Measurements from ENCODE around the gene CXorf58.
"Not testable (repeated sequence)": the region's sequence is repeated elsewhere in the genome, so short reads cannot be mapped to it uniquely, and the experiment has no call there.

CXorf58 gene

DNA sequence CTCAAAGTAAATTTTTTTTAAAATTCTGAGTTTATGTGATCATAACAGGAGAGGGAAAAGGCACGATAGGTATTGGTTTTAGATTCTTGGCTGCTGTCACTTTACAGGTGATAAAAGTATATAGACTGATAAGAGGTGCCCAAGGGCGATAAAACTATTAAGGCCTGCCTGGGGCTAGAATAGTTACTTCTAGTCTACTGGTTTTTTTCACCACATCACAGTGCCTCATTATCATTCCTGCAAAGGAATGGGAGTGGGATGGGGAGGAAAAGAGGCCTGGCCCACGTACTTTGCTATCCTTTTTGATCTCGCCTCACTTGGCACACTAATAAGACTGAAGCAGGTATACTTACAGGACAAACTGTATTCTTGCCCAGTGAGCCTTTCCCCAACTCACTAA is 46.6 kb downstream of the CXorf58 start:
- DNase-seq: no peak

DNA sequence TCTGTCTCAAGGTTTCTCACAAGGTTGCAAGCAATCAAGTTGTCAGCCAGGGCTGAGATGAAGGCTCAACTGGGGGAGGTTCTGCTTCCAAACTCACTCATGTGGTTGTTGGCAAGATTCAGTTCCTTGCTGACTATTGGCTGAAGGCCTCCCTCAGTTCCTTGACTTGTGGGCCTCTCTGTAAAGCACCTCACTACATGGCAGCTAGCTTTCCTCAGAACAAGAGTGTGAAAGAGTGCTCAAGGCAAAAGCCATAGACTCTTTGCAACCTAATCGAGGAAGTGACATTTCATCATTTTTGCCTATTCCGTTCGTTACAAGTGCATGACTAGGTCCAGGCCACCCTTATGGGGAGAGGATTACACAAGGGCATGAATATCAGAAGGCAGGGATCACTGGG is 52.0 kb downstream of the CXorf58 start:
- no peak for DNase-seq

DNA sequence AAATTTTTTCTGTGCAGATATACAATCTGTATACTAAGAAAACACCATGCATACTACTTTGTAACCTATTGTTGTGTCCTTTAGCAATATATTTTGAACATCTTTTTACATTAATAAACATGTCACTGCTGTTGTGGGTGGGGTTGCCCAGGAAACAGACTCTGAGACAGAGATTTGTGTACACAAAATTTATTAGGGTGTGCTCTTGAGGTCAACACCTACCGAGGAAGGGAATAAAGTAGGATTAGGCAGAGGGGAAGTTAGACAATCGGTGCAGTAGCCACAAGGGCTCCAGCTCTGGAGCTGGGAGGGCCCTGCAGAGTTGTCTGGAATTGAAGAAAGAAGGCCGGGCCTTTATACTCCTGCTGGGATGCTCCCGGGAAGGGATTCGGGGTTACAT is 56.4 kb downstream of the CXorf58 start:
- DNase-seq: no peak

DNA sequence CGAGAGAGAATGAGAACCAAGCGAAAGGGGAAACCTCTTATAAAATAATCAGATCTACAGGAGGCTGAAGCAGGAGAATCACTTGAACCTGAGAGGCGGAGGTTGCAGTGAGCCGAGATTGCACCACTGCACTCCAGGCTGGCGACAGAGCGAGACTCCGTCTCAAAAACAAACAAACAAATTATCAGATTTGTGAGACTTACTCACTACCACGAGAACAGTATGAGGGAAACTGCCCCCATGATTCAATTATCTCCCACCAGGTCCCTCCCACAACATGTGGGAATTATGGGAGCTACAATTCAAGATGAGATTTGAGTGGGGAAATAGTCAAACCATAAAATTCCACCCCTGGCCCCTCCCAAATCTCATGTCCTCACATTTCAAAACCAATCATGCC is 57.8 kb downstream of the CXorf58 start:
- not testable (repeated sequence) for DNase-seq

DNA sequence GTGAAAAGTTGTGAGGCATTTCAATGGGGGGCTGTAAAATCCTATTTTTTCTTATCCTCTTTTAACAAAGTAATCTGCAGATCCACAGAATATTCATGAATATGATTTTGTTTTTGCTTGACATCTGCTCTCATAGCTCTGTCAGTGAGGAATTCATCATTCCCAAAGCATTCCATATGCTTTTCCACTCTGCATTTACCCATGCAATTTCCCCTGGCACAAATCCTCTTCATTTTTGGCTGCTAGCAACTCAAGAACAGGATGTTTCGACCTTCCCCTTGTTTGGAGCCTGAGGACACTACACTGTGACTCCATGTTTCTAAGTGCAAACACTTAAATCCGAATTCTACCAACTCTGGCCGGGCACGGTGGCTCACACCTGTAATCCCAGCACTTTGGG is 70.7 kb downstream of the CXorf58 start:
- DNase-seq: no peak

DNA sequence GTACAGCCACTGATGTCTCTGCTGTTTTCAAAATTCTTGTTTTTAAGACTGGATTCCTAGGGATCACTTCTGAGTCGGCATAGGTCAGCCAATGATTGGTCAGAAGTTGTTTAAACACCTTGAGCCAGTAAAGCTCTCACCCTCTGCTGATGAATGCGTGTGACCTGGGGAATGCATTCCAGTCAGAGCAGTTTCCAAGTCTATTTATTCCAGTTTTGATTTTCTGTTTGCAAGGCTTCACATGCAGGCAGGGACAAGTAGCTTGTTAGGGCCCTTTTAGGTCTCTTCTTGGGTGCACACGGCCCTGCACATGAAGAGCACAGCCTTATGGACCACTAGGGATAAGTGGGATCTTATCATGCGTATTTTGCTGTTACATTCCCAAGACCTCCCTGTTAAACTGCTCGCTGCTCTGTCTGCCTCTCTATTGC is 72.2 kb downstream of the CXorf58 start:
- DNase-seq: no peak

DNA sequence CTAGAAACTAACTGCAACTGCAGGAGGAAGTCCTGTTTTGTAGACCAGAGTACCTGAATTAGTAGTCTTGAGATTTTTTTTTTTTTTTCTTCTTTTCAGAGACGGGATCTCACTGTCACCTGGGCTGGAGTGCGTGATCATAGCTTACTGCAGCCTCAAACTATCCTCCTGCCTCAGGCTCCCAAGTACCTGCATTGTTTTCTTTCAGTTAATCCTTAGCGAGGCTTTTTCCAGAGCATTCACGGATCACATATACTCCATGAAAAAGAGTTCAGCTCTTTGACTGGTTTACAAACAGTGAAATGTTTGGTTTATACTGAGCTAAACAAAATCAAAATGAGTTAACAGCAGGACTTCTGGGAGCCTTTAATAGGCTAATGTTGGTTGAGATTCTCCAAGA is 73.4 kb downstream of the CXorf58 start:
- DNase-seq: no peak

DNA sequence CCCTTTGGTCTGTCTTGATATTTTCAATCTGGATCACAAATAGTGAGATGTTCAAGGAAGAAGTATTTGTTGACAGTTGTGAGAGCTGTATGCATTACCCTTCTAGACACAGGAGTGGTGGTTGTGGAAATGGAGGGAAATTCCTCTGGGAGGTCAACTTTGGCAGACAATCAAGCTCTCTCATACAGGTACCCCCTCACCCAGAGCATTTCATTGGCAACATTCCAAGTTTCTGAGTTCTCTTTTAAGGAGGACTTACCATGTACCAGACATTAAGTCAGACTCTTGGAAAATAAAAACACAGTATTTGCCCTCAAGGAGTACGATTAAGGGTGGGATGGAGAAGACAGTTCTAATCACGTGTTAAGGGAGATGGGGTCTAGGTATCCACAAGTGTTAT is 73.9 kb downstream of the CXorf58 start:
- no peak for DNase-seq

DNA sequence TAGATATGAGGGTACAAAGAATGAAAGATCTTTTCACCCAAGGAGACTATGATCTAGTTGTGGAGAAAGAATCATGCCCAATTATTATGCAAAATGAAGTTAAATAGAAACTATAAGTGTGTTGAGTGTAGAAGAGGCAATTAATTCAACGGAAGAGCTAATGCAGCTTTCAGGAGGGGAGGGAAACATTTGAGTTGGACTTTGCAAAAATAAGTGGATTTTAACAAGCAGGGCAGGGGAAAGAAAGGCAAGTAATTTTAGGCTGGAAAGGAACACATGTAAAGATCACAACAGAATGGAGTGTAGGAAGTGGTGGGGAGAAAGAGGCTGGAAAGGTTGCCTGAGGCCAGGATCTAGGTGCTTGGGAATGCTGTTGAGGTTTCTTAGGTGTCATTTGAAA is 75.1 kb downstream of the CXorf58 start:
- DNase-seq: no peak
